PC-3 (cell line): Measurements from ENCODE around the gene ASF1B. TPM values are rescaled to one million over a fixed set of nuclear protein-coding genes. Genes with fewer than 3 reads are reported as not detected.
A peak's percentile ranks its signal among the peaks of the same experiment; 100 is the strongest.

Source experiments
- ATAC-seq: fragments of 200-7000 bp; cut with Tn5 transposase; 2 replicates; pipeline ENCODE4 v1.9.1; 2020; ENCODE audit warnings: mild to moderate bottlenecking, moderate library complexity
- BruUV-seq: library from RNA; stranded (reverse); fragments of 400-500 nt; replicated peaks from 2 replicates; lab custom pipeline; 2021; lab: Mats Ljungman, UMichigan
- CTCF ChIA-PET: fragments of 300-600 bp; sonication (Branson Sonifier 250); formaldehyde crosslinking; loops from one replicate; lab custom pipeline; 2022; ENCODE audit warnings: antibody characterized with exemption; lab: Charles Lee
- POLR2A ChIA-PET: fragments of 300-600 bp; sonication (Branson Sonifier 250); formaldehyde crosslinking; loops from one replicate; lab custom pipeline; 2022; ENCODE audit warnings: antibody characterized with exemption; ENCODE audit not compliant: unreplicated experiment; lab: Charles Lee
- DNase-seq: peaks from one replicate; pipeline ENCODE4 v3.0.0-alpha.2; 2015
- H2AFZ ChIP-seq: fragments of 300-600 bp; sonication (generic); 2 replicates; pipeline ENCODE4 v1.6.0; 2016; ENCODE audit warnings: antibody characterized with exemption, low read length
- H3F3A ChIP-seq: fragments of 300-600 bp; sonication (generic); one replicate; pipeline ENCODE4 v1.6.0; 2017; ENCODE audit warnings: antibody characterized with exemption, low read length, control low read depth, mild to moderate bottlenecking; ENCODE audit not compliant: unreplicated experiment
- H3K27ac ChIP-seq: fragments of 300-600 bp; sonication (generic); 2 replicates; pipeline ENCODE4 v1.5.1; 2016; ENCODE audit warnings: mild to moderate bottlenecking, low read length
- H3K27me3 ChIP-seq: fragments of 300-600 bp; sonication (generic); 2 replicates; pipeline ENCODE4 v1.6.1; 2016; ENCODE audit warnings: low read length, mixed read lengths
- H3K36me3 ChIP-seq: fragments of 300-600 bp; sonication (generic); 2 replicates; pipeline ENCODE4 v1.6.1; 2016; ENCODE audit warnings: low read depth, mixed run types, low read length, mixed read lengths
- H3K4me1 ChIP-seq: fragments of 300-600 bp; sonication (generic); 2 replicates; pipeline ENCODE4 v1.5.1; 2016; ENCODE audit warnings: low read length; ENCODE audit not compliant: insufficient read depth
- H3K4me2 ChIP-seq: fragments of 300-600 bp; sonication (generic); 2 replicates; pipeline ENCODE4 v1.6.0; 2016; ENCODE audit warnings: low read length
- H3K4me3 ChIP-seq: fragments of 300-600 bp; sonication (generic); 2 replicates; pipeline ENCODE4 v1.5.1; 2016; ENCODE audit warnings: mild to moderate bottlenecking, low read length, mixed read lengths
- H3K79me2 ChIP-seq: fragments of 300-600 bp; sonication (generic); 2 replicates; pipeline ENCODE4 v1.6.1; 2017; ENCODE audit warnings: low read length, mixed read lengths
- H3K9ac ChIP-seq: fragments of 300-600 bp; sonication (generic); 2 replicates; pipeline ENCODE4 v1.6.0; 2016; ENCODE audit warnings: mild to moderate bottlenecking, low read length
- H3K9me2 ChIP-seq: fragments of 300-600 bp; sonication (generic); replicated peaks from 2 replicates; pipeline ENCODE4 v1.6.1; 2016; ENCODE audit warnings: mixed run types, low read length, mixed read lengths
- H3K9me3 ChIP-seq: fragments of 300-600 bp; sonication (generic); 2 replicates; pipeline ENCODE4 v1.6.1; 2016; ENCODE audit warnings: low read length, mixed read lengths
- H4K20me1 ChIP-seq: fragments of 300-600 bp; sonication (generic); 2 replicates; pipeline ENCODE4 v1.6.1; 2016; ENCODE audit warnings: low read length, mixed read lengths
- EZH2 ChIP-seq: fragments of 300-600 bp; sonication (generic); IDR thresholded peaks from one replicate; pipeline ENCODE4 v1.6.1; 2017; ENCODE audit warnings: antibody characterized with exemption, mild to moderate bottlenecking, low read length; ENCODE audit not compliant: unreplicated experiment
- EZH2phosphoT487 ChIP-seq: fragments of 300-600 bp; sonication (generic); IDR thresholded peaks from 2 replicates; pipeline ENCODE4 v1.6.1; 2018; ENCODE audit warnings: mild to moderate bottlenecking, antibody characterized with exemption, low read length, borderline replicate concordance
- intact Hi-C: fragments of 100-400 bp; cut with micrococcal nuclease; formaldehyde crosslinking; loops from 2 replicates; pipeline ENCODE4 v1.9.0; 2023
- total RNA-seq: library from RNA; depleted of rRNA; stranded (reverse); fragments of >200 nt; gene quantifications from 2 replicates; pipeline ENCODE4 v1.2.3, GENCODE V29; 2014
- TF ChIP-seq, protein P1 (sequence below): fragments of 300-600 bp; sonication (generic); conservative IDR thresholded peaks from 2 replicates; pipeline ENCODE4 v1.5.1; 2017; ENCODE audit warnings: antibody characterized with exemption, low read depth, mild to moderate bottlenecking, low read length

ASF1B gene
- total RNA-seq, 1 experiment from 2014 or later: 84.7 TPM

DNA sequence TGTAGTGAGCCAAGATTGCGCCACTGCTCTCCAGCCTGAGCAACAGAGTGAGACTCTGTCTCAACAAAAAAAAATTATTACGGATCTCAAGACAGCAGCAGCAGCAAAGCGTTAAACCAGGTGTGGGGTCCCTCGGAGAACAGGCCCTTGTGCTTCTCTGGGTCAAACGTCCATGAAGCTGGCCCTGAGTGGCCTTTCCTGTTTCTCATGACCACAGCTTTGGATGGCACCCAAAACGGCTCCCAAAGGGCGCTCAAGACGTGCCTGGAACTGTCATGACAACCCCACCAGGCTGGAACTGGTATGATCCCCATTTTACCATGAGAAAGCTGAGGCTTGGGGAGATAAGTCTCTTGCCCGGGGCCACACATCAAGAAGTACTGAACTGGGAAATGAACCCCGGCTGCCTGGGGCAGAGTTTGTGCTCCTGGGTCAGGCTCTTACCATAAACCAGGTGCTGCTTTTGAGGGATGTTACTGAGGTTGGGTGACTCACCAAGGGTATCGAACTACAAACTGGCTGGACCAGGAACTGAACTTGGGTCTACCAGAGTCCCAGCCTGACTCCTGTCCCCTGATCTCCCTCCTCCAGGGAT is 34.2 kb downstream of the ASF1B start:
- ATAC-seq (peak; percentile 43; the same call in 1 of the 2 replicates), DNase-seq (peak; percentile 34)
- ChIA-PET CTCF (no interaction called here), POLR2A (interaction anchor here (0.7 kb wide), 1 partner anchor 173 kb away, joined by 3 read pairs; no protein-coding TSS in a partner anchor)
- Histone ChIP-seq H3K9me3 (no peaks in the 10 kb centered on the region), H3K4me3 (no peak overlapping the region), H4K20me1 (no peaks in the 10 kb centered on the region), H3K9ac (no peak overlapping the region), H3K4me2 (no peak overlapping the region), H3K9me2 (no peaks in the 10 kb centered on the region), H2AFZ (no peak overlapping the region), H3K27me3 (no peaks in the 10 kb centered on the region), H3K36me3 (peaks cover 20% of the 10 kb centered on the region), H3F3A (no peaks in the 10 kb centered on the region), H3K4me1 (peaks cover 7% of the 10 kb centered on the region; the same call in 1 of the 2 replicates), H3K27ac (no peak overlapping the region), H3K79me2 (no peaks in the 10 kb centered on the region)
- BruUV-seq: no TSS peak
- intact Hi-C loops: no loop called here
- TF ChIP-seq EZH2phosphoT487: no peak

DNA sequence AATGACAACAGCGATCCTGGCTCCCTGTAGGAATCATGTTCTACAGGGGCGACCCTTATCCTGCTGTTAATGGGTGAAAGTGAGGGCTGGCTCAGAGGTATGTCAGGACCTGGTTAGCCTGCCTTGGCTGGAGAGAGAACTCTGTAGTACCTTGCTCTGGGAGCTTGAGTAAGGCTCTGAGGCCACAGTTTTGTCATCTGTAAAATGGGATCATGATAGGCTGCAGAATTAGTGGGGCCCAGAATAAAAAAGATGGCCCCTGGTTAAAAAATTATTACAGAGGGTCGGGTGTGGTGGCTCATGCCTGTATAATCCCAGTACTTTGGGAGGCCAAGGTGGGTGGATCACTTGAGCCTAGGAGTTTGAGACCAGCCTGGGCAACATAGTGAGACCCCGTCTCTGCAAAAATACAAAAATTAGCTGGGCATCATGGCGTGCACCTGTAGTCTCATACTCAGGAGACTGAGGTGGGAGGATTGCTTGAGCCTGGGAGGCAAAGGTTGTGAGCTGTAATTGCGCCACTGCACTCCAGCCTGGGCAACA is 35.3 kb downstream of the ASF1B start:
- H3K9me2 ChIP-seq: no peaks in the 10 kb centered on the region
- no peaks in the 10 kb centered on the region for H4K20me1 ChIP-seq
- ATAC-seq (no peak), DNase-seq (no peak)
- no peaks in the 10 kb centered on the region for H3K9me3 ChIP-seq
- no TSS peak for BruUV-seq
- no peaks in the 10 kb centered on the region for H3K27me3 ChIP-seq
- TF ChIP-seq EZH2phosphoT487 (no peak), EZH2 (no peak)
- TF ChIP-seq, protein P1, sequence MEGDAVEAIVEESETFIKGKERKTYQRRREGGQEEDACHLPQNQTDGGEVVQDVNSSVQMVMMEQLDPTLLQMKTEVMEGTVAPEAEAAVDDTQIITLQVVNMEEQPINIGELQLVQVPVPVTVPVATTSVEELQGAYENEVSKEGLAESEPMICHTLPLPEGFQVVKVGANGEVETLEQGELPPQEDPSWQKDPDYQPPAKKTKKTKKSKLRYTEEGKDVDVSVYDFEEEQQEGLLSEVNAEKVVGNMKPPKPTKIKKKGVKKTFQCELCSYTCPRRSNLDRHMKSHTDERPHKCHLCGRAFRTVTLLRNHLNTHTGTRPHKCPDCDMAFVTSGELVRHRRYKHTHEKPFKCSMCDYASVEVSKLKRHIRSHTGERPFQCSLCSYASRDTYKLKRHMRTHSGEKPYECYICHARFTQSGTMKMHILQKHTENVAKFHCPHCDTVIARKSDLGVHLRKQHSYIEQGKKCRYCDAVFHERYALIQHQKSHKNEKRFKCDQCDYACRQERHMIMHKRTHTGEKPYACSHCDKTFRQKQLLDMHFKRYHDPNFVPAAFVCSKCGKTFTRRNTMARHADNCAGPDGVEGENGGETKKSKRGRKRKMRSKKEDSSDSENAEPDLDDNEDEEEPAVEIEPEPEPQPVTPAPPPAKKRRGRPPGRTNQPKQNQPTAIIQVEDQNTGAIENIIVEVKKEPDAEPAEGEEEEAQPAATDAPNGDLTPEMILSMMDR: no peak
- no peaks in the 10 kb centered on the region for H3F3A ChIP-seq
- H3K4me3 ChIP-seq: no peak overlapping the region
- H3K4me1 ChIP-seq: peaks cover 7% of the 10 kb centered on the region; the same call in 1 of the 2 replicates
- no peaks in the 10 kb centered on the region for H3K79me2 ChIP-seq
- ChIA-PET POLR2A (no interaction called here), CTCF (no interaction called here)
- no peak overlapping the region for H2AFZ ChIP-seq
- peaks cover 20% of the 10 kb centered on the region for H3K36me3 ChIP-seq
- intact Hi-C loops: no loop called here
- H3K9ac ChIP-seq: no peak overlapping the region
- H3K4me2 ChIP-seq: no peak overlapping the region
- H3K27ac ChIP-seq: no peak overlapping the region

DNA sequence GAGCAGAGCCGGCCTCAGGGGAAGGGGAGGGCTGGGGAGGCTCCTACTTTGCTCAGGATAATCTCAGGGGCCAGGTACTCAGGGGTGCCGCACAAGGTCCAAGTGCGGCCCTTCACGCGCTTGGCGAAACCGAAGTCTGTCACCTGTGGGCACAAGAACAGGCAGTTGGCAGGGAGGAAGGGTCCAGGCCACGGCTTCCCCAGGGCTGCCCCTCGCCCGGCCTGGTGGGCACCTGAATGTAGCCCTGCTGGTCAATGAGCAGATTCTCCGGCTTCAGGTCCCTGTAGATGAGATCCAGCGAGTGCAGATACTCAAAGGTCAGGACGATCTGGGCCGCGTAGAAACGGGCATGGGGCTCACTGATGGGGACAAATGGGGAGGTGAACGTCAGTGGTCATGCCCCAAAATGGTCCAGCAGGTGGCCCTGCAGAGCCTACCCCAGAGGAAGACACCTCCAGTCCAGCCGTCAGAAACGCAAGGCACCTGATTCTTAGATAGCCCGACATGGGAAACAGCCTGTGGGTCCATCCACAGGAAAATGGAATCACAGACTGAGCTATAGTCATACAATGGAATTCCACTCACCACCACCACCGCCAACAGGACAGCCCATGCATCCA is 38.7 kb downstream of the ASF1B start:
- H3K79me2 ChIP-seq: no peaks in the 10 kb centered on the region
- H3K4me2 ChIP-seq: no peak overlapping the region
- H3K27ac ChIP-seq: no peak overlapping the region
- no peak overlapping the region for H3K9ac ChIP-seq
- intact Hi-C loops: no loop called here
- no TSS peak for BruUV-seq
- DNase-seq (no peak), ATAC-seq (peak; percentile 40; the same call in 1 of the 2 replicates)
- H3K9me2 ChIP-seq: no peaks in the 10 kb centered on the region
- no peaks in the 10 kb centered on the region for H4K20me1 ChIP-seq
- TF ChIP-seq, protein P1: peak; percentile 43
- TF ChIP-seq EZH2phosphoT487: no peak
- ChIA-PET CTCF (no interaction called here), POLR2A (no interaction called here)
- H3K36me3 ChIP-seq: peaks cover 19% of the 10 kb centered on the region
- H3K4me1 ChIP-seq: peaks cover 5% of the 10 kb centered on the region; the same call in 1 of the 2 replicates
- H3F3A ChIP-seq: no peaks in the 10 kb centered on the region
- no peak overlapping the region for H3K4me3 ChIP-seq
- H3K9me3 ChIP-seq: peaks cover 7% of the 10 kb centered on the region; the same call in 1 of the 2 replicates
- H2AFZ ChIP-seq: no peak overlapping the region
- H3K27me3 ChIP-seq: no peaks in the 10 kb centered on the region
